Measurements from ENCODE around the gene CTNNA1.

Gene CTNNA1

GRCh38 chr5:138951986-138952735, 198.9 kb downstream of the CTNNA1 start:
- DNase-seq: no peak

GRCh38 chr5:138952962-138953361, 199.7 kb downstream of the CTNNA1 start:
- no peak for DNase-seq

- DNase-seq: no peak
Observed at GRCh38 chr5:138953387-138954256, 200.4 kb downstream of the CTNNA1 start.

GRCh38 chr5:138954257-138955012, 201.2 kb downstream of the CTNNA1 start:
- no peak for DNase-seq

GRCh38 chr5:138955013-138955660, 201.9 kb downstream of the CTNNA1 start:
- peak; percentile 17 for DNase-seq

GRCh38 chr5:138955671-138956295, 202.6 kb downstream of the CTNNA1 start:
- DNase-seq: no peak

GRCh38 chr5:138956801-138957200, 203.6 kb downstream of the CTNNA1 start:
- no peak for DNase-seq

- peak; percentile 20 for DNase-seq
Observed at GRCh38 chr5:138960145-138960692, 207.0 kb downstream of the CTNNA1 start.

GRCh38 chr5:138961221-138961620, 208.0 kb downstream of the CTNNA1 start:
- DNase-seq: no peak

- DNase-seq: no peak
Observed at GRCh38 chr5:138961729-138962128, 208.5 kb downstream of the CTNNA1 start.

GRCh38 chr5:138962614-138963370, 209.6 kb downstream of the CTNNA1 start:
- DNase-seq: no peak

- DNase-seq: no peak
Observed at GRCh38 chr5:138963763-138964371, 210.6 kb downstream of the CTNNA1 start.

GRCh38 chr5:138964647-138965201, 211.5 kb downstream of the CTNNA1 start:
- no peak for DNase-seq

- DNase-seq: no peak
Observed at GRCh38 chr5:138965626-138966025, 212.4 kb downstream of the CTNNA1 start.

- DNase-seq: no peak
Observed at GRCh38 chr5:138966236-138966985, 213.2 kb downstream of the CTNNA1 start.

GRCh38 chr5:138967791-138968448, 214.7 kb downstream of the CTNNA1 start:
- DNase-seq: no peak

- DNase-seq: no peak
Observed at GRCh38 chr5:138968601-138969000, 215.4 kb downstream of the CTNNA1 start.

GRCh38 chr5:138969323-138970002, 216.2 kb downstream of the CTNNA1 start:
- no peak for DNase-seq

All from NCI-H1417 treated with DMSO at 0.1 percent for 48 hours (cell line).